GM12875 (cell line): ENCODE results near the gene VASN.

Experiments used
- H3K4me3 ChIP-seq: one replicate; pipeline ENCODE4 v1.5.1; 2011; ENCODE audit warnings: low read depth, low read length, control low read depth
- TF ChIP-seq, protein P1 (sequence below): IDR thresholded peaks from 2 replicates; pipeline ENCODE4 v1.5.1; 2011; ENCODE audit warnings: low read depth, mild to moderate bottlenecking, control low read depth, inconsistent platforms, low read length, moderate library complexity, borderline replicate concordance; ENCODE audit not compliant: insufficient read depth

Gene VASN

GRCh38 chr16:4404967-4405696, 33.5 kb downstream of the VASN start:
- no peak overlapping the region for H3K4me3 ChIP-seq
- TF ChIP-seq, protein P1, sequence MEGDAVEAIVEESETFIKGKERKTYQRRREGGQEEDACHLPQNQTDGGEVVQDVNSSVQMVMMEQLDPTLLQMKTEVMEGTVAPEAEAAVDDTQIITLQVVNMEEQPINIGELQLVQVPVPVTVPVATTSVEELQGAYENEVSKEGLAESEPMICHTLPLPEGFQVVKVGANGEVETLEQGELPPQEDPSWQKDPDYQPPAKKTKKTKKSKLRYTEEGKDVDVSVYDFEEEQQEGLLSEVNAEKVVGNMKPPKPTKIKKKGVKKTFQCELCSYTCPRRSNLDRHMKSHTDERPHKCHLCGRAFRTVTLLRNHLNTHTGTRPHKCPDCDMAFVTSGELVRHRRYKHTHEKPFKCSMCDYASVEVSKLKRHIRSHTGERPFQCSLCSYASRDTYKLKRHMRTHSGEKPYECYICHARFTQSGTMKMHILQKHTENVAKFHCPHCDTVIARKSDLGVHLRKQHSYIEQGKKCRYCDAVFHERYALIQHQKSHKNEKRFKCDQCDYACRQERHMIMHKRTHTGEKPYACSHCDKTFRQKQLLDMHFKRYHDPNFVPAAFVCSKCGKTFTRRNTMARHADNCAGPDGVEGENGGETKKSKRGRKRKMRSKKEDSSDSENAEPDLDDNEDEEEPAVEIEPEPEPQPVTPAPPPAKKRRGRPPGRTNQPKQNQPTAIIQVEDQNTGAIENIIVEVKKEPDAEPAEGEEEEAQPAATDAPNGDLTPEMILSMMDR, result no peak

GRCh38 chr16:4407543-4408322, 36.1 kb downstream of the VASN start:
- TF ChIP-seq, protein P1, result no peak

GRCh38 chr16:4408323-4408690, 36.7 kb downstream of the VASN start:
- no peak overlapping the region for H3K4me3 ChIP-seq
- TF ChIP-seq, protein P1, result no peak

More at GRCh38 chr16:4407543-4408322, 36.1 kb downstream of the VASN start:
- H3K4me3 ChIP-seq, result no peak overlapping the region

GRCh38 chr16:4409081-4409932, 37.7 kb downstream of the VASN start:
- no peak overlapping the region for H3K4me3 ChIP-seq
- TF ChIP-seq, protein P1, result no peak

DNA sequence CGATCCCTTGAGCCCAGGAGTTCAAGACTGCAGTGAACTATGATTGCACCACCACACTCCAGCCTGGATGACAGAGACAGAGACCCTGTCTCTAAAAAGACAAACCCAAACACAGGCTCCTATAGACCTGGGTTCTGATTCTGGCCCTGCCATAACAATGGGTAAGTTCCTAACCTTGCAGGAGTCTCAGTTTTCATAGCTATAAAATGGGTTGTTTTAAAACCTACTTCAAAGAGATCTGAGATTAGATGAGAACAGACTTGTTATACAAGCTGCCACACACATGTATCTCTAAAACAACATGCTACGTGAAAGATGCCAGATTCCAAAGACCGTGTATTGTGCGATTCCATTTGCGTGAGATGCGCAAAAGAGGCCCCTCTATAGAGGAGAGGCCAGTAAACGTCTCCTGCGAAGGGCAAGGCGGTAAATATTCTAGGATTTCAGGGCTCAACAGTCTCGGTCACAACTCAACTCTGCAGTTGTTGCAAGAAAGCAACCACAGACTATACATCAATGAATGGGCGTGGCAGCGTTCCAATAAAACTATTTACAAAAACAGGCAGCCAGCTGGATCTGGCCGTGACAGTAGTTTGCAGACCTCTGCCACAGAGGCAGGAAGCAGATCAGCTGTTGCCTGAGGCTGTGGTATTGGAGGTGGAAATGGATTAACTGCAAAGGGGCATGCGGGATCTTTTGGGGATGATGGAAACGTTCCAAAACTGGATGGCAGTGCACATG, 38.9 kb downstream of the VASN start:
- H3K4me3 ChIP-seq, result no peak overlapping the region
- TF ChIP-seq, protein P1, result no peak

DNA sequence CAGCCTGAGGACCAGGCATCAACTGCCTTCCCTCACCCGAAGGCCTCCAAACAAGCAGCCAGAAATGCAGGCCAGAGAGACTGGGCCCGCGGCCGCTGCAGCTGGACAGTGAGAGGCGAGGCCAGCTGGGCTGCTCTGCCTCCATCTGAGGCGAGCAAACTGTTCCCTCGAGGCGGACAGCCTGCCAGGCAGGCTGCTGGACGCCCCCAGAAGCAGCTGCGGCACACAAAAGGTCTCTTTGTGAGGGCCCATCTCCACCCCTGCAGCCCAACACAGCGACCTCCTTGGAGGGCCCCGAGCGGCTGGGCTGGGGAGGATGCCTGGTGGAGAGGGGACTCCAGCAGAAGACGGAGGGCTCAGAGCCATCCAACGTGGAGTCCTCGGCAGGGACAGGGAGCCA, 40.0 kb downstream of the VASN start:
- no peak overlapping the region for H3K4me3 ChIP-seq
- TF ChIP-seq, protein P1, result no peak
